Occipital lobe (tissue), 2 donors: ENCODE results near the gene TRIM32. TPM values are rescaled to one million over a fixed set of nuclear protein-coding genes. Genes with fewer than 3 reads are reported as not detected.
"Not testable (repeated sequence)": the region's sequence is repeated elsewhere in the genome, so short reads cannot be mapped to it uniquely, and the experiment has no call there.

ENCODE experiments used
- DNase-seq: peaks from one replicate; lab custom pipeline; 2025; lab: John Stamatoyannopoulos, UW
- total RNA-seq: library from RNA; depleted of rRNA; stranded (reverse); fragments of >200 nt; gene quantifications from one replicate; pipeline ENCODE4 v1.2.3, GENCODE V29; 2014

The TRIM32 gene
- total RNA-seq, 1 donor from 2014 or later, result 23.9 TPM

DNA sequence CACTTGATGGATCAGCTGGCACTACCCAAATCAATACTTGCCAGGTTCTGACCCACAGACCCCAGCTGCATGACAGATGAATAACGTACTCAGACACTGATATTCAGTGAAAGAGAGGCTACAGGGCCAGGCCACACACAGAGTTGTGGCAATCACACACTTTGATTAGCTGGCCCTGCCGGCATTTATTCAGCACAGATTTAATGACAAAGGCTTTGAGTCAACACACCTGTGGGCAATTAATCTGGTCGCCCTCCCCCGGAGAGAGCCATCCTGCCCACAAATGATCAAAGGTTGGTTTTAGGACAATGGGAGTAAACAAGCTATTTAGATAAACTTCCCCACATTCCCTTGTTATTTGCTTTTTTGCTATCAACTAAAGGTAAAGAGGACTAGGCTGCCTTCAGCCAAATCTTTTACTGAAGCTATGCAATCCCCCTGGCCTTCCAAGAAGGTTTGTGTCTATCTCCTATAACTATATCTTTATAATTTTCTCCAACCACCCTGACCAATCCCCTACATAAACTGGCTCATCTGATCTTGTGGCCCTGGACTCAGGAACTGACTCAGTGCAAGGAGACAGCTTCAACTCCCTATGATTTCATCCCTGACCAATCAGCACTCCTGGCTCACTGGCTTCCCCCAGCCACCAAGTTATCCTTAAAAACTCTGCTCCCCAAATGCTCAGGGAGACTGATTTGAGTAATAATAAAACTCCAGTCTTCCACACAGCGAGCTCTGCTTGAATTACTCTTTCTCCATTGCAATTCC is 12.7 kb upstream of the TRIM32 start:
- no peak for DNase-seq

DNA sequence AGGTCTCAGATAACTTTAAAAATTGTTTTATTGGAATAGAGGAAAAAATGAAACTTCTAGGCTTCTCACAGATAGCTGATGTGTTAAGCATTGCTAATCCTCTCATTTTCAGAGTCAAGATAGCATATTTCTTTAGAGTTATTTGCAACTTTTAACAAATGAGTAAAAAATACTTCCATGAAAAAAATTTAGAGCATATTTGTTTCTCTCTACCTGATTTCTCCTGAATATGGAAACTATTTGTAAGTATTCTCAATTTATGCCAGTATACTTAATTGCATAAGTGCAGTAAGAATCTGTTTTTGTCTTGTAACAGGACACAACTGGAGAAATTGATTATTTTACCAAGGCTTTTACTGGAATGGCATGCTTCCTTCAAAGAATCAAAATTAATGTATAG is 3.6 kb upstream of the TRIM32 start:
- no peak for DNase-seq

DNA sequence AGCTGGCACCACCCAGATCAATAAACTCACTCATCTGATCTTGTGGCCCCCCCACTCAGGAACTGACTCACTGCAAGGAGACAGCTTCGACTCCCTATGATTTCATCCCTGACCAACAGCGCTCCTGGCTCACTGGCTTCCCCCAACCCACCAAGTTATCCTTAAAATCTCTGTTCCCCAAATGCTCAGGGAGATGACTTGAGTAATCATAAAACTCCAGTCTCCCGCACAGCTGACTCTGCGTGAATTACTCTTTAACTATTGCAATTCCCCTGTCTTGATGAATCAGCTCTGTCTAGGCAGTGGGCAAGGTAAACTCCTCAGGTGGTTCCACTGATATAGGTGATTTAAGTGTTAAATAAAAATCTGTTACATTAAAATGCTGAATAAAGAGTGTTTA is 1.9 kb upstream of the TRIM32 start:
- no peak for DNase-seq

- DNase-seq, result no peak
These were observed 970 bp upstream of the TRIM32 start for GRCh38 chr9:116686135-116686534.

DNA sequence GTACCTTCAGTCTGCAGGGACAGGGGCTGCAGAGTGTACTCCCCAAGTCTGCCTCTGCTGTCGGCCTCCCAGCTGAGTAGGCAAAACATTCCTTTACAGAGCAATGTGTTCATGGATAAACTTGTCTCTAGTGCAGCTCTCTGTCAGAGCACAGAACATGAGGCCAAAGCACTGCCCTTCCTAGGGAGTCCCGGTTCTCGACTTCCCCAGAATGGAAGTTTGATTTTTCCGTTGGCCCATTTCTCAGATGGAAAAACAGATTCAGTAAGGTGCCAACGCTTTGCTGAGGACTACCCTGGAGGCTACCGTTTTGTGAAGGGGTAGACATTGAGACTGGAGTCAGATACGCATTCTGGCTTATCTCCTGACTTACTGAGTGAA is 422 bp upstream of the TRIM32 start:
- DNase-seq, result no peak

GRCh38 chr9:116687754-116688135 is 640 bp downstream of the TRIM32 start:
- DNase-seq, result no peak

GRCh38 chr9:116688806-116689485 is 1.8 kb downstream of the TRIM32 start:
- DNase-seq, result no peak

DNA sequence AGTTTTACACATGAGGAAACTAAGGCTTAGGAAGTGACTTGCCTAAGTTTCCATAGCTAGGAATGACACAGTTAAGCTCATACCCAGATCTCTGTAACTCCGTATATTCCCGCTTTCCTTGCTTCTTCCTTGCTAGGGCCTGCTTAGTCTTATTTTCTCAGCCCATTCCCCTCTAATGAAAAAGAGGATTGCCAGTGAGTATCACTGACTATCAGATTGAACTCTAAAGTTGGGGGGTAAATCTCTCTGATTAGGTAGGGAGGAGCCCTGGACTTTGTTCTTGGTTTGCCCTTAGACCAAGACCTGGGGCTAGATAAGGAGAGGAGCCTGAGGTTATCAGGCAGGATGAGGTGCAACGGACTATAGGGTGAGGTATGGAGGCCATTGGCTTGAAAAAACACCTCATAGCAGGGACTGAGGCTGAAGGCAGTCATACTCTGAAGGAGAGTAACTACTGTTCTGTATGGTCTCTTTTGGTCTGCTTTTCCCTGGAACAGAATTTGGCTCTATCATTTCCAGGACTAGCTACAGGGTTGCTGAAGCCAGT is 2.5 kb downstream of the TRIM32 start:
- DNase-seq, result no peak

DNA sequence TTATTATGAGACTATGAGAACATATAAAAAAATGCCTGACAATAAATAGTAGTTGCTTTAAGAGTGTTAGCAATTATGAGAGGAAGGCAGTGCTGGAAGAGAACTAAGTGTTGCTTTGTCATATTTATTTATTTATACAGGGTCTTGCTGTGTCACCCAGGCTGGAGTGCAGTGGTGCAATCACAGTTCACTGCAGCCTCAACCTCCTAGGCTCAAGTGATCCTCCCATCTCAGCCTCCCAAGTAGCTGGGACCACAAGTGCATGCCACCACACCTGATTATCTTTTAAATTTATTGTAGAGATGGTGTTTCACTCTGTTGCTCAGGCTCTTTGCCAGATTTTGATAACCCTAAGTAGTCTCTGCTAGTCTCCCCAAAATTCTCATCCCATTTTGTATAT is 3.7 kb downstream of the TRIM32 start:
- not testable (repeated sequence) for DNase-seq

DNA sequence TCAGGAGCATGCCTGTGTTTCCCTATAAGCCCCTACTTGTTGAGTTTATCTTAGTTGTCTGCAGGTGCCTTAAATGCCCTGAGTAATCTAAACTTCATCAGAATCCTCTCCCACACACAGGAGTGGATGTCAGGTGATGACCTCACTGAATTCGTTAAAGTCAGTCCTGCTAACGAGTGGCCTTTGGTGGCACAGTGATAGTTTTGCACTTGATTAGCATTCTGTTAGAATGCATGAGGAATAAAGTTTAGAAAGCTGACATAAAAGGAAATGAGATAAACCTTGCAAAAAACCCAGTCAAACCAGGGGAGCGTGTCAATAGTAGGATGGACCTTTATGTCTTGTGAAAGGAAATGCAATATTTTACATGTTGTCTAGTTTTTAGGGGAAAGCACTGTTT is 4.5 kb downstream of the TRIM32 start:
- DNase-seq, result no peak

DNA sequence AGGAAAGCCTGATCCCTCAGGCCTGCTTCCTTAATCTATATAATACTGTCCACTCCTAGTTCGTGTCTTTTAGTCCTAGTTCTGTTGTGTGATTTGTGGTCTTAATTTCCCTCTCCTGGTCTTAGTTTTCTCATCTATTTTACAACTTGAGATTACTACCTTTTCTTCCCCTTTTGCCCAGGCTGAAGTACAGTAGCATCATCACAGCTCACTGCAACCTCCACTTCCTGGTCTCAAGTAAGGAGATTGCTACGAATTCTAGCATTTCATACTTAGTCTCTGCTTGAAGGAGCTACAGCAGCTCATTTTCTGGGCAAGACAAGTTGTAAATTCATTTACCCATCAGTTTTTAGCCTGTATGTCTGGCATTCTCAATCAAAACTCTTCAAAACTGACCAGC is 5.5 kb downstream of the TRIM32 start:
- no peak for DNase-seq

DNA sequence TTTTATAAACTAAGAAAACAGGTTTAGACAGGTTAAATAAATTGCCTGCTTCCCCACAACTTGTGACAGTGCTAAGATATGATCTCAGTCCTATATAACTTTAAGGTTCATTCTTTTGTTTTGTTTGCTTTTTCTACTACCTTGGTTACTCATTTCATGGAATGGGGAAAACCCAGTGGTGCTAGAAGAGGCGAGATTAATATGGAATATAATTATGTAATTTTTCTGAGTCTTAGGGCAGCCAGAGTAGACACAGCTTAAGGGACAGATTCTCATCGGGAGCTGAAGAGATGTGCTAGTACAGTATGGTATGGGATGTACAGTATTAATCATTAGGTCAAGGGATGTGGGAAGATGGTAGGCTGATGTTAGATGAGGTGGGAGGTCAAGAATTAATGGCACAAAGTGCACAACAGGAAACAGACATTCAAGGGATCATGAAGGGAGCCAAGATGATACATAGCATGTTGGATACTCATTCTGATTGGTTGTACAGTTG is 6.2 kb downstream of the TRIM32 start:
- DNase-seq, result no peak

GRCh38 chr9:116694785-116695291 is 7.7 kb downstream of the TRIM32 start:
- DNase-seq, result no peak

DNA sequence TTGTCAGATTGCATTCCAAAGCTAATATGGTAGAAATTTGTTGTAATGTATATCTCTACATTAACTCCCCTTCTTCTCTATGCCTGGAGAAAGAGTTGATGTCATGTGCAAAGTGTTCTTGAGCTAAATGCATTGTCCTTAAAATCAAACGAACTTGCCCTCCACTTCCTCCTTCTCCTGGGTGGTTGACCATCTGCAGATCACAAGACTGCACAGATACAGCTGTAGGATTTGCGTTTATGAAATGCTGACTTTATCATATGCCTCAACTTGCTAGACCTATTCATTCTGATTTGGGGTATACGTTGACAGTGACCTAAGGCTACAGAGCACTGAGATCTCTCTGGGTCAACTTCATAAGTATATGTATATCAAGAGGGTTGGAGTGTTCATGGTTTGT is 8.3 kb downstream of the TRIM32 start:
- DNase-seq, result no peak

DNA sequence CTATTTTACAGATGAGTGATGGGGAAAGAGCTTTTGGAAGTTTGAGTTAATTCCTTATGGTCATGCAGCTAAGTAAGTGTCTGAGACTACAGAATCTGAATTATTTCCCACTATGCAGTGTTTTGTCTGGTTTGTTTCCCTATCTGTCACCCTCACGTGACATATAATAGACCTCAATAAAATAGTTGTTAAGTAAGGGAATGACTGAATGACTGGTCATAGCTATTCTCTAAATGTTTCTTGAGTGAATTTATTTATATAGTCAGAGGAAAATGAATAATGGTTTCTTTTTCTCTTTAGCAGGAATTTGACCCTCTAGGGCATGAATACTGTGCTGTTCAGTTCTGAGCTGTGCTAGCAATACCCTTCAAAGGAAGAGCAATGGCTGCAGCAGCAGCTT is 10.3 kb downstream of the TRIM32 start:
- DNase-seq, result no peak

DNA sequence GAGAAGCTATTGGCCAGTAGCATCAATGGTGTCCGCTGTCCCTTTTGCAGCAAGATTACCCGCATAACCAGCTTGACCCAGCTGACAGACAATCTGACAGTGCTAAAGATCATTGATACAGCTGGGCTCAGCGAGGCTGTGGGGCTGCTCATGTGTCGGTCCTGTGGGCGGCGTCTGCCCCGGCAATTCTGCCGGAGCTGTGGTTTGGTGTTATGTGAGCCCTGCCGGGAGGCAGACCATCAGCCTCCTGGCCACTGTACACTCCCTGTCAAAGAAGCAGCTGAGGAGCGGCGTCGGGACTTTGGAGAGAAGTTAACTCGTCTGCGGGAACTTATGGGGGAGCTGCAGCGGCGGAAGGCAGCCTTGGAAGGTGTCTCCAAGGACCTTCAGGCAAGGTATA is 10.8 kb downstream of the TRIM32 start:
- no peak for DNase-seq

- DNase-seq, result no peak
These were observed 13.2 kb downstream of the TRIM32 start for GRCh38 chr9:116700279-116700678.

GRCh38 chr9:116700882-116701865 is 14.1 kb downstream of the TRIM32 start:
- DNase-seq, result no peak

GRCh38 chr9:116701940-116702642 is 15.0 kb downstream of the TRIM32 start:
- no peak for DNase-seq

DNA sequence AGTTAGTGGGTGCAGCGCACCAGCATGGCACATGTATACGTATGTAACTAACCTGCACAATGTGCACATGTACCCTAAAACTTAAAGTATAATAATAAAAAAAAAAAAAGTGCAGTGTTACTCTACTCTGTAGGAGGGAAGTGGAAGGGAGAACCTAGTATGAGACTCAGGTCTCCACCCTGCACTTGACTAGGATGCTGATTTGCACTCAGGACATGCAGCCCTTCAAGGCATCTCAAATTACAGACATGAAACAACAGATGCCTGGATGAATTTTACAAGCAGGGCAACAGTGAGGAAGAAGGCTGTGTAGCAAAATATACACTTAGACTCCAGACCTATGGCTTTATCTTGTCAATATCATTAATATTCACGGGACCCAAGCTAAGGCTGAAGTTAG is 16.5 kb downstream of the TRIM32 start:
- no peak for DNase-seq

DNA sequence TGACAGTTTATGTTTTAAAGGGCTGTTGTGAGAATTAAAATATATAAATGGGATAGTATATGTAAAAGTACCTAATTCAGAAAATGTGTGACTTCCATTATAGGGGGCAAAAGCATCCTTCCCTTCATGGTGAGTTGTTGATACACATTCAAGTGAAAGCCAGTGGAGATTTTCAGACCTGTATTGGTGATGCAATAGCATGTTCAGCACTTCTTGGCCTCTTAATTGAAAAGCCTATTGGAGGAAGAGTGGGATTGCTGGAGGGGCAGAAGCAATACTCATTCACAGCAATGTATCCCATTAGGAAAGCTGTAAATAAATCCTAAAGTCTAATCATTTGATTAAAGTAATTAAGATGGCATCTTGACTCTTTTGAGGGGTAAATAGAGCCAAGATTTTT is 17.4 kb downstream of the TRIM32 start:
- DNase-seq, result no peak
